Ramos (cell line): ENCODE measurements around the gene MT1E.
"Not testable (repeated sequence)": the region's sequence is repeated elsewhere in the genome, so short reads cannot be mapped to it uniquely, and the experiment has no call there.

ENCODE experiments used
- in situ Hi-C: fragments of 300-500 bp; cut with MboI; formaldehyde crosslinking; loops from one replicate; pipeline ENCODE4 v1.14.3; 2022; ENCODE audit warnings: low sequenced_read_pairs; ENCODE audit not compliant: unreplicated experiment

Gene MT1E

GRCh38 chr16:56606476-56607108, 19.0 kb upstream of the MT1E start:
- in situ Hi-C loops = no loop called here

- in situ Hi-C loops = no loop called here
These were observed 18.4 kb upstream of the MT1E start for GRCh38 chr16:56607109-56607618.

GRCh38 chr16:56607675-56608042, 17.9 kb upstream of the MT1E start:
- in situ Hi-C loops = no loop called here

GRCh38 chr16:56608043-56608875, 17.3 kb upstream of the MT1E start, which contains the start of gene MT2A:
TSS of gene MT2A (plus strand) at chr16:56608584. CDS start at chr16:56608656, 72 bp downstream.
- in situ Hi-C loops = no loop called here

- in situ Hi-C loops = no loop called here
These were observed 16.6 kb upstream of the MT1E start for GRCh38 chr16:56608876-56609462.

- in situ Hi-C loops = no loop called here
These were observed 16.1 kb upstream of the MT1E start for GRCh38 chr16:56609463-56609921.

GRCh38 chr16:56610017-56610608, 15.5 kb upstream of the MT1E start:
- in situ Hi-C loops = no loop called here

- in situ Hi-C loops = no loop called here
These were observed 14.9 kb upstream of the MT1E start for GRCh38 chr16:56610609-56611111.

GRCh38 chr16:56611281-56611833, 14.2 kb upstream of the MT1E start:
- in situ Hi-C loops = no loop called here

- in situ Hi-C loops = no loop called here
These were observed 11.9 kb upstream of the MT1E start for GRCh38 chr16:56613706-56614105.

- in situ Hi-C loops = no loop called here
These were observed 11.0 kb upstream of the MT1E start for GRCh38 chr16:56614549-56614991.

- in situ Hi-C loops = no loop called here
These were observed 10.2 kb upstream of the MT1E start for GRCh38 chr16:56615353-56615752.

- in situ Hi-C loops = no loop called here
These were observed 8.9 kb upstream of the MT1E start for GRCh38 chr16:56616608-56617211.

- in situ Hi-C loops = no loop called here
These were observed 8.1 kb upstream of the MT1E start for GRCh38 chr16:56617212-56618085.

GRCh38 chr16:56618138-56618537, 7.4 kb upstream of the MT1E start:
- in situ Hi-C loops = no loop called here

- in situ Hi-C loops = no loop called here
These were observed 5.2 kb upstream of the MT1E start for GRCh38 chr16:56620339-56620897.

GRCh38 chr16:56621665-56622445, 3.7 kb upstream of the MT1E start:
- in situ Hi-C loops = not testable (repeated sequence)

- in situ Hi-C loops = not testable (repeated sequence)
These were observed 2.4 kb upstream of the MT1E start for GRCh38 chr16:56623184-56623583.
